OCI-LY7 (cell line): ENCODE data around the gene ULK3. TPM values are rescaled to one million over a fixed set of nuclear protein-coding genes. Genes with fewer than 3 reads are reported as not detected.
A peak's percentile ranks its signal among the peaks of the same experiment; 100 is the strongest.

Experiments used
- BruUV-seq: library from RNA; stranded (reverse); fragments of 400-500 nt; replicated peaks from 2 replicates; lab custom pipeline; 2021; lab: Mats Ljungman, UMichigan
- CTCF ChIA-PET: fragments of 300-600 bp; sonication (Branson Sonifier 250); formaldehyde crosslinking; loops from one replicate; lab custom pipeline; 2022; ENCODE audit warnings: antibody characterized with exemption; ENCODE audit not compliant: unreplicated experiment; lab: Charles Lee
- POLR2A ChIA-PET: fragments of 300-600 bp; sonication (Branson Sonifier 250); formaldehyde crosslinking; loops from one replicate; lab custom pipeline; 2022; ENCODE audit warnings: antibody characterized with exemption; lab: Charles Lee
- DNase-seq: peaks from one replicate; pipeline ENCODE4 v3.0.0-alpha.2; 2015; ENCODE audit warnings: low spot score
- H2AFZ ChIP-seq: fragments of 200-600 bp; sonication (generic), shearing (Covaris generic); 2 replicates; pipeline ENCODE4 v1.6.1; 2014; ENCODE audit warnings: mild to moderate bottlenecking, antibody characterized with exemption, low read length, moderate library complexity
- H3K27ac ChIP-seq: fragments of 200-600 bp; sonication (generic); 2 replicates; pipeline ENCODE4 v1.5.1; 2014; ENCODE audit warnings: mixed run types, low read depth, mild to moderate bottlenecking, moderate library complexity, low read length, inconsistent platforms; ENCODE audit not compliant: poor library complexity, severe bottlenecking
- H3K36me3 ChIP-seq: fragments of 200-600 bp; sonication (generic); 2 replicates; pipeline ENCODE4 v1.6.1; 2014; ENCODE audit warnings: mild to moderate bottlenecking, antibody characterized with exemption, low read length, moderate library complexity, mixed read lengths; ENCODE audit not compliant: insufficient read depth
- H3K4me1 ChIP-seq: fragments of 200-600 bp; sonication (generic); 2 replicates; pipeline ENCODE4 v1.5.1; 2014; ENCODE audit warnings: mild to moderate bottlenecking, low read length; ENCODE audit not compliant: insufficient read depth, poor library complexity, severe bottlenecking
- H3K4me2 ChIP-seq: fragments of 200-600 bp; sonication (generic); 2 replicates; pipeline ENCODE4 v1.6.1; 2014; ENCODE audit warnings: mild to moderate bottlenecking, low read length
- H3K4me3 ChIP-seq: fragments of 200-600 bp; sonication (generic); 2 replicates; pipeline ENCODE4 v1.5.1; 2014; ENCODE audit warnings: mild to moderate bottlenecking, low read depth, low read length; ENCODE audit not compliant: poor library complexity, severe bottlenecking
- H3K79me2 ChIP-seq: fragments of 200-600 bp; sonication (generic); 2 replicates; pipeline ENCODE4 v1.6.1; 2016; ENCODE audit warnings: low read depth, mild to moderate bottlenecking, low read length, moderate library complexity, mixed read lengths; ENCODE audit not compliant: insufficient read depth
- H3K9me2 ChIP-seq: fragments of 200-600 bp; sonication (generic); 2 replicates; pipeline ENCODE4 v1.6.1; 2016; ENCODE audit warnings: mild to moderate bottlenecking, low read length, mixed read lengths; ENCODE audit not compliant: insufficient read depth
- H3K9me3 ChIP-seq: fragments of 200-600 bp; sonication (generic); 2 replicates; pipeline ENCODE4 v1.6.1; 2014; ENCODE audit warnings: mild to moderate bottlenecking, mixed run types, low read length, mixed read lengths
- H4K20me1 ChIP-seq: fragments of 200-600 bp; sonication (generic); 2 replicates; pipeline ENCODE4 v1.6.1; 2014; ENCODE audit warnings: mild to moderate bottlenecking, antibody characterized with exemption, low read length, moderate library complexity, mixed read lengths; ENCODE audit not compliant: insufficient read depth
- EZH2phosphoT487 ChIP-seq: fragments of 200-600 bp; sonication (generic); IDR thresholded peaks from 2 replicates; pipeline ENCODE4 v1.6.1; 2018; ENCODE audit warnings: low read depth, borderline replicate concordance, mild to moderate bottlenecking, mixed run types, antibody characterized with exemption, low read length, moderate library complexity, mixed read lengths
- intact Hi-C: fragments of 100-400 bp; cut with micrococcal nuclease; formaldehyde crosslinking; loops from one replicate; pipeline ENCODE4 v1.10.0; 2022; ENCODE audit not compliant: unreplicated experiment
- total RNA-seq, 2 experiments: library from RNA; depleted of rRNA in 1 of 2; stranded (reverse); fragments of >200 nt in 1 of 2; shearing (Covaris generic) in 1 of 2; gene quantifications; 2 replicates each; pipeline ENCODE4 v1.2.3, GENCODE V29; 2014 to 2022
- TF ChIP-seq, protein P1 (sequence below): fragments of 200-600 bp; sonication (generic); conservative IDR thresholded peaks from 2 replicates; pipeline ENCODE4 v1.5.1; 2014; ENCODE audit warnings: mild to moderate bottlenecking, antibody characterized with exemption, low read length, moderate library complexity, mixed read lengths

ULK3 gene
- total RNA-seq, 2 experiments from 2014 or later, result 31.7 to 46.4 TPM

DNA sequence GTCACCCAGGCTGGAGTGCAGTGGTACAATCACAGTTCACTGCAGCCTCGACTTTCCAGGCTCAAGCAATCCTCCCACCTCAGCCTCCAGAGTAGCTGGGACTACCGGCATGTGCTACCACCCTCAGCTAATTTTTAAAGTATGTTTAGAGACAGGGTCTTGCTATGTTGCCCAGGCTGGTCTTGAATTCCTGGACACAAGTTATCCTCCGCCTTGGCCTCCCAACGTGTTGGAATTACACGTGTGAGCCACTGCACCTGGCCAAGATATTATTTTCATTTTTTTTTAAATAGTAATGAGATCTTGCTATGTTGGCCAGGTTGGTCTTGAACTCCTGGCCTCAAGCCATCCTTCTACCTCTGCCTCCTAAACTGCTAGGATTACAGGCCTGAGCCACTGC is 42.5 kb upstream of the ULK3 start:
- intact Hi-C loops, result no loop called here
- Histone ChIP-seq H3K4me3 (no peak overlapping the region), H3K36me3 (no peaks in the 10 kb centered on the region), H4K20me1 (no peaks in the 10 kb centered on the region), H3K4me2 (no peak overlapping the region), H3K9me3 (peaks cover 11% of the 10 kb centered on the region; the same call in 1 of the 2 replicates), H3K9me2 (no peaks in the 10 kb centered on the region), H2AFZ (no peak overlapping the region), H3K27ac (no peak overlapping the region), H3K79me2 (no peaks in the 10 kb centered on the region), H3K4me1 (peaks cover 13% of the 10 kb centered on the region)
- BruUV-seq, result no TSS peak
- no peak for TF ChIP-seq EZH2phosphoT487
- TF ChIP-seq, protein P1, sequence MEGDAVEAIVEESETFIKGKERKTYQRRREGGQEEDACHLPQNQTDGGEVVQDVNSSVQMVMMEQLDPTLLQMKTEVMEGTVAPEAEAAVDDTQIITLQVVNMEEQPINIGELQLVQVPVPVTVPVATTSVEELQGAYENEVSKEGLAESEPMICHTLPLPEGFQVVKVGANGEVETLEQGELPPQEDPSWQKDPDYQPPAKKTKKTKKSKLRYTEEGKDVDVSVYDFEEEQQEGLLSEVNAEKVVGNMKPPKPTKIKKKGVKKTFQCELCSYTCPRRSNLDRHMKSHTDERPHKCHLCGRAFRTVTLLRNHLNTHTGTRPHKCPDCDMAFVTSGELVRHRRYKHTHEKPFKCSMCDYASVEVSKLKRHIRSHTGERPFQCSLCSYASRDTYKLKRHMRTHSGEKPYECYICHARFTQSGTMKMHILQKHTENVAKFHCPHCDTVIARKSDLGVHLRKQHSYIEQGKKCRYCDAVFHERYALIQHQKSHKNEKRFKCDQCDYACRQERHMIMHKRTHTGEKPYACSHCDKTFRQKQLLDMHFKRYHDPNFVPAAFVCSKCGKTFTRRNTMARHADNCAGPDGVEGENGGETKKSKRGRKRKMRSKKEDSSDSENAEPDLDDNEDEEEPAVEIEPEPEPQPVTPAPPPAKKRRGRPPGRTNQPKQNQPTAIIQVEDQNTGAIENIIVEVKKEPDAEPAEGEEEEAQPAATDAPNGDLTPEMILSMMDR, result no peak
- POLR2A ChIA-PET, result interaction anchor here (1.6 kb wide), 1 partner anchor 15 kb away, joined by 6 read pairs; no protein-coding TSS in a partner anchor
- no peak for DNase-seq
- CTCF ChIA-PET, result no interaction called here

- no peak for DNase-seq
- Histone ChIP-seq H2AFZ (no peak overlapping the region), H3K27ac (no peak overlapping the region), H4K20me1 (no peaks in the 10 kb centered on the region), H3K4me1 (peaks cover 12% of the 10 kb centered on the region), H3K9me3 (peaks cover 11% of the 10 kb centered on the region; the same call in 1 of the 2 replicates), H3K9me2 (no peaks in the 10 kb centered on the region), H3K36me3 (no peaks in the 10 kb centered on the region), H3K79me2 (no peaks in the 10 kb centered on the region), H3K4me3 (no peak overlapping the region), H3K4me2 (peak overlapping the region; percentile 9; the same call in 1 of the 2 replicates)
- TF ChIP-seq, protein P1, result no peak
- no peak for TF ChIP-seq EZH2phosphoT487
- intact Hi-C loops, result no loop called here
- ChIA-PET CTCF (no interaction called here), POLR2A (interaction anchor here (0.6 to 1.9 kb wide), 6 partner anchors 11 to 94 kb away, joined by 4 to 8 read pairs (median 5); partner anchors contain the start of gene SCAMP2)
- BruUV-seq, result no TSS peak
These were observed 41.7 kb upstream of the ULK3 start for GRCh38 chr15:74884428-74885223.

DNA sequence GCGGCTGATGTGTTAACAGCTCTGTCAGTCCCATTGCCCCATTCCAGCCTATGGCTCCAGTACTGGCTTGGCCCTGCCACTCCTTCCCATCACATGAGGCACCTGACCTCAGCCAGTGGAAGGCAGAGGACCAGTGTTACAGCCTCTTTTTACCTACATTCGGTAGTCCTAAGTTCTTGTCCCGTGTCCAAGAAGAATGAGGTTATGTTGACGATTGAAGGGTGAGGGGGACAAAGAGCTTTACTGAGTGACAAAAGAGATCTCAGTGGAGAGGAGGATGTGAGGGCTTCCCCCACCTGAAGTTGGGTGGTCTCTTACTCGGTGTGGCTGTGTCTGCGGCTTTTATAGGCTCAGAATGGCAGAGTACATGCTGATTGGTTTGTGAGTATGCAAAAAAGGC is 39.6 kb upstream of the ULK3 start:
- Histone ChIP-seq H3K9me2 (no peaks in the 10 kb centered on the region), H3K4me1 (peaks cover 8% of the 10 kb centered on the region), H3K27ac (no peak overlapping the region), H3K79me2 (no peaks in the 10 kb centered on the region), H3K4me3 (no peak overlapping the region), H3K36me3 (no peaks in the 10 kb centered on the region), H2AFZ (no peak overlapping the region), H3K4me2 (no peak overlapping the region), H3K9me3 (peaks cover 11% of the 10 kb centered on the region; the same call in 1 of the 2 replicates), H4K20me1 (no peaks in the 10 kb centered on the region)
- TF ChIP-seq EZH2phosphoT487, result no peak
- TF ChIP-seq, protein P1, result no peak
- POLR2A ChIA-PET, result interaction anchor here (1.1 to 1.9 kb wide), 2 partner anchors 9 to 104 kb away, joined by 4 to 8 read pairs; partner anchors contain the start of gene SCAMP2
- CTCF ChIA-PET, result no interaction called here
- no TSS peak for BruUV-seq
- intact Hi-C loops, result no loop called here
- no peak for DNase-seq
